Stimulated activated CD8-positive, alpha-beta memory T cell treated with anti-CD3 and anti-CD28 coated beads, Interleukin-12 subunit alpha, Interleukin-12 subunit beta, amount 100 ng/mL, for 24 hours (primary cell): ENCODE data around the gene EXOSC10.
"Not testable (repeated sequence)": the region's sequence is repeated elsewhere in the genome, so short reads cannot be mapped to it uniquely, and the experiment has no call there.

Experiments
- DNase-seq: peaks from one replicate; pipeline ENCODE4 v3.0.0-alpha.2; 2020; ENCODE audit errors: extremely low read depth

EXOSC10 gene

GRCh38 chr1:11044086-11044848 lies 55.4 kb downstream of the EXOSC10 start:
- DNase-seq, result no peak

GRCh38 chr1:11042995-11043874 lies 56.4 kb downstream of the EXOSC10 start:
- DNase-seq, result no peak

- DNase-seq, result no peak
Measured at GRCh38 chr1:11042065-11042464, 57.6 kb downstream of the EXOSC10 start.

GRCh38 chr1:11041048-11041447 lies 58.6 kb downstream of the EXOSC10 start:
- no peak for DNase-seq

- DNase-seq, result not testable (repeated sequence)
Measured at GRCh38 chr1:11040105-11040429, 59.6 kb downstream of the EXOSC10 start.

GRCh38 chr1:11039351-11040104 lies 60.1 kb downstream of the EXOSC10 start:
- no peak for DNase-seq

GRCh38 chr1:11037740-11038182 lies 61.9 kb downstream of the EXOSC10 start:
- DNase-seq, result peak; percentile 65

- DNase-seq, result not testable (repeated sequence)
Measured at GRCh38 chr1:11037019-11037739, 62.5 kb downstream of the EXOSC10 start.

GRCh38 chr1:11031624-11032262 lies 67.9 kb downstream of the EXOSC10 start:
- DNase-seq, result no peak

- DNase-seq, result no peak
Measured at GRCh38 chr1:11030865-11031264, 68.8 kb downstream of the EXOSC10 start.

GRCh38 chr1:11028018-11028417 lies 71.7 kb downstream of the EXOSC10 start:
- no peak for DNase-seq

- DNase-seq, result no peak
Measured at GRCh38 chr1:11027316-11027715, 72.4 kb downstream of the EXOSC10 start.

- DNase-seq, result no peak
Measured at GRCh38 chr1:11026903-11027302, 72.8 kb downstream of the EXOSC10 start.

- no peak for DNase-seq
Measured at GRCh38 chr1:11026052-11026451, 73.6 kb downstream of the EXOSC10 start.

- no peak for DNase-seq
Measured at GRCh38 chr1:11025618-11026017, 74.1 kb downstream of the EXOSC10 start.

- no peak for DNase-seq
Measured at GRCh38 chr1:11024874-11025203, 74.8 kb downstream of the EXOSC10 start.

GRCh38 chr1:11024154-11024873 lies 75.4 kb downstream of the EXOSC10 start:
- DNase-seq, result no peak

- DNase-seq, result no peak
Measured at GRCh38 chr1:11023201-11023600, 76.5 kb downstream of the EXOSC10 start.

- DNase-seq, result no peak
Measured at GRCh38 chr1:11019971-11020370, 79.7 kb downstream of the EXOSC10 start.

- DNase-seq, result not testable (repeated sequence)
Measured at GRCh38 chr1:11019358-11019757, 80.3 kb downstream of the EXOSC10 start.
